K562 (cell line): ENCODE data around the gene SH3BP5. TPM values are rescaled to one million over a fixed set of nuclear protein-coding genes. Genes with fewer than 3 reads are reported as not detected.

Source experiments
- C11orf30 ChIP-seq: fragments of 450-650 bp; IDR thresholded peaks from 2 replicates; pipeline ENCODE4 v1.6.1; 2016; ENCODE audit warnings: low read depth, mild to moderate bottlenecking
- HIVEP1 ChIP-seq: fragments of 250-450 bp; sonication (Bioruptor Pico); IDR thresholded peaks from 2 replicates; pipeline ENCODE4 v1.4.0; 2020; ENCODE audit warnings: mild to moderate bottlenecking
- MAFK ChIP-seq: IDR thresholded peaks from 2 replicates; pipeline ENCODE4 v1.6.1; 2011; ENCODE audit warnings: low read length, improper control_type of control experiment
- RAD21 ChIP-seq, 2 experiments: fragments of 250-450 bp in 1 of 2; fragments of 450-650 bp in 1 of 2; sonication (Bioruptor Pico) in 1 of 2; formaldehyde crosslinking in 1 of 2; IDR thresholded peaks in 1 of 2; conservative IDR thresholded peaks in 1 of 2; 2 replicates each; pipeline versions ENCODE4 v1.4.0 to v1.8.0; 2020 to 2022; ENCODE audit warnings: mild to moderate bottlenecking in 2 of 2, moderate library complexity in 1 of 2
- SUPT5H ChIP-seq: fragments of 450-650 bp; IDR thresholded peaks from 2 replicates; pipeline ENCODE4 v1.6.1; 2016
- ZFP36 ChIP-seq: fragments of 150-350 bp; IDR thresholded peaks from 2 replicates; pipeline ENCODE4 v1.6.1; 2018; ENCODE audit warnings: low read length, low read depth; ENCODE audit not compliant: partially characterized antibody
- ZNF121 ChIP-seq: sonication (generic); formaldehyde crosslinking; conservative IDR thresholded peaks from 2 replicates; pipeline ENCODE4 v1.8.0; 2022; ENCODE audit warnings: missing genetic modification reagents
- ZNF253 ChIP-seq: fragments of 250-450 bp; sonication (Bioruptor Pico); conservative IDR thresholded peaks from 2 replicates; pipeline ENCODE4 v1.6.1; 2021; ENCODE audit warnings: mild to moderate bottlenecking
- polyA plus RNA-seq, 8 experiments: library from polyadenylated mRNA; depleted of rRNA in 4 of 8; stranded (reverse) in 5 of 8; unstranded in 3 of 8; fragments of >200 nt; fragmentation: Nextera tagmentation in 2 of 8; fragmentation: Illumina TruSeq in 1 of 8; extraction: Ambion mirVana in 2 of 8; extraction: Trizol in 1 of 8; gene quantifications; 2 replicates each; pipeline versions ENCODE4 v1.2.1 to v1.2.3, GENCODE V29; 2011 to 2014; ENCODE audit warnings: inconsistent platforms in 1 of 8, missing spikeins in 1 of 8
- total RNA-seq, 7 experiments: library from RNA; depleted of rRNA in 6 of 7; stranded (reverse); fragments of >200 nt in 6 of 7; fragmentation: Illumina TruSeq in 2 of 7; extraction: Trizol in 2 of 7; gene quantifications; 2 replicates each; pipeline versions ENCODE4 v1.2.1 to v1.2.3, GENCODE V29; 2011 to 2021; ENCODE audit warnings: low replicate concordance in 1 of 7
- TF ChIP-seq, protein P1 (sequence below): fragments of 450-650 bp; IDR thresholded peaks from 2 replicates; pipeline ENCODE4 v1.6.1; 2016; ENCODE audit warnings: mild to moderate bottlenecking, moderate library complexity
- TF ChIP-seq, protein P2 (sequence below): sonication (generic); formaldehyde crosslinking; IDR thresholded peaks from 2 replicates; pipeline ENCODE4 v1.5.0; 2020; ENCODE audit warnings: missing genetic modification reagents
- TF ChIP-seq, protein P3 (sequence below), 3 experiments: fragments of 200-800 bp in 1 of 3; fragments of 250-450 bp in 1 of 3; fragments of 450-650 bp in 1 of 3; sonication (Bioruptor Pico) in 1 of 3; sonication (Bioruptor generic) in 1 of 3; formaldehyde crosslinking in 1 of 3; IDR thresholded peaks; 2 replicates each; pipeline versions ENCODE4 v1.6.1 to v1.8.0; 2016 to 2022; ENCODE audit warnings: mild to moderate bottlenecking in 2 of 3, missing genetic modification characterization in 2 of 3, missing compliant biosample characterization in 1 of 3, moderate library complexity in 1 of 3

Gene SH3BP5
- total and polyA plus RNA-seq, 9 of the 15 experiments (the other 6 are each of a cell fraction or from before 2014, with no cell fraction given) = 2.9 to 29.0 (median 14.9) TPM

DNA sequence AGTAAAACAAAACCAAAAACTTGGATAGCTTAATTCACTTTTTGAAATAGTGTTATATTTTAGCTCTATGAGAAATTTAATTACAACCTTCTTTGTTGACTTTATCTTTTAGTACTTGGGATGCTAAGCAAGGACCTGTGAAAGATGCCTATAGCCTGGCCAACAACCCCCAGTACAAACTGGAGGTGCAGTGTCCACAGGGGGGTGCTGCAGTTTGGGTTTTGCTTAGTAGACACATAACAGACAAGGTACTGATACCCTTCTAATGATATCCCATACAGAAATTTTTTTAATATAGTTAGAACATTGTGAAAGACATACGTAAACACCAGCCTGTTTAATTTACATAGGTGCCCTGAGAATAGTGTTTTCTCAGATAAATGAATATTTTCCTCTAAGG lies 91.0 kb downstream of the SH3BP5 start (continued):
- TF ChIP-seq, protein P1, sequence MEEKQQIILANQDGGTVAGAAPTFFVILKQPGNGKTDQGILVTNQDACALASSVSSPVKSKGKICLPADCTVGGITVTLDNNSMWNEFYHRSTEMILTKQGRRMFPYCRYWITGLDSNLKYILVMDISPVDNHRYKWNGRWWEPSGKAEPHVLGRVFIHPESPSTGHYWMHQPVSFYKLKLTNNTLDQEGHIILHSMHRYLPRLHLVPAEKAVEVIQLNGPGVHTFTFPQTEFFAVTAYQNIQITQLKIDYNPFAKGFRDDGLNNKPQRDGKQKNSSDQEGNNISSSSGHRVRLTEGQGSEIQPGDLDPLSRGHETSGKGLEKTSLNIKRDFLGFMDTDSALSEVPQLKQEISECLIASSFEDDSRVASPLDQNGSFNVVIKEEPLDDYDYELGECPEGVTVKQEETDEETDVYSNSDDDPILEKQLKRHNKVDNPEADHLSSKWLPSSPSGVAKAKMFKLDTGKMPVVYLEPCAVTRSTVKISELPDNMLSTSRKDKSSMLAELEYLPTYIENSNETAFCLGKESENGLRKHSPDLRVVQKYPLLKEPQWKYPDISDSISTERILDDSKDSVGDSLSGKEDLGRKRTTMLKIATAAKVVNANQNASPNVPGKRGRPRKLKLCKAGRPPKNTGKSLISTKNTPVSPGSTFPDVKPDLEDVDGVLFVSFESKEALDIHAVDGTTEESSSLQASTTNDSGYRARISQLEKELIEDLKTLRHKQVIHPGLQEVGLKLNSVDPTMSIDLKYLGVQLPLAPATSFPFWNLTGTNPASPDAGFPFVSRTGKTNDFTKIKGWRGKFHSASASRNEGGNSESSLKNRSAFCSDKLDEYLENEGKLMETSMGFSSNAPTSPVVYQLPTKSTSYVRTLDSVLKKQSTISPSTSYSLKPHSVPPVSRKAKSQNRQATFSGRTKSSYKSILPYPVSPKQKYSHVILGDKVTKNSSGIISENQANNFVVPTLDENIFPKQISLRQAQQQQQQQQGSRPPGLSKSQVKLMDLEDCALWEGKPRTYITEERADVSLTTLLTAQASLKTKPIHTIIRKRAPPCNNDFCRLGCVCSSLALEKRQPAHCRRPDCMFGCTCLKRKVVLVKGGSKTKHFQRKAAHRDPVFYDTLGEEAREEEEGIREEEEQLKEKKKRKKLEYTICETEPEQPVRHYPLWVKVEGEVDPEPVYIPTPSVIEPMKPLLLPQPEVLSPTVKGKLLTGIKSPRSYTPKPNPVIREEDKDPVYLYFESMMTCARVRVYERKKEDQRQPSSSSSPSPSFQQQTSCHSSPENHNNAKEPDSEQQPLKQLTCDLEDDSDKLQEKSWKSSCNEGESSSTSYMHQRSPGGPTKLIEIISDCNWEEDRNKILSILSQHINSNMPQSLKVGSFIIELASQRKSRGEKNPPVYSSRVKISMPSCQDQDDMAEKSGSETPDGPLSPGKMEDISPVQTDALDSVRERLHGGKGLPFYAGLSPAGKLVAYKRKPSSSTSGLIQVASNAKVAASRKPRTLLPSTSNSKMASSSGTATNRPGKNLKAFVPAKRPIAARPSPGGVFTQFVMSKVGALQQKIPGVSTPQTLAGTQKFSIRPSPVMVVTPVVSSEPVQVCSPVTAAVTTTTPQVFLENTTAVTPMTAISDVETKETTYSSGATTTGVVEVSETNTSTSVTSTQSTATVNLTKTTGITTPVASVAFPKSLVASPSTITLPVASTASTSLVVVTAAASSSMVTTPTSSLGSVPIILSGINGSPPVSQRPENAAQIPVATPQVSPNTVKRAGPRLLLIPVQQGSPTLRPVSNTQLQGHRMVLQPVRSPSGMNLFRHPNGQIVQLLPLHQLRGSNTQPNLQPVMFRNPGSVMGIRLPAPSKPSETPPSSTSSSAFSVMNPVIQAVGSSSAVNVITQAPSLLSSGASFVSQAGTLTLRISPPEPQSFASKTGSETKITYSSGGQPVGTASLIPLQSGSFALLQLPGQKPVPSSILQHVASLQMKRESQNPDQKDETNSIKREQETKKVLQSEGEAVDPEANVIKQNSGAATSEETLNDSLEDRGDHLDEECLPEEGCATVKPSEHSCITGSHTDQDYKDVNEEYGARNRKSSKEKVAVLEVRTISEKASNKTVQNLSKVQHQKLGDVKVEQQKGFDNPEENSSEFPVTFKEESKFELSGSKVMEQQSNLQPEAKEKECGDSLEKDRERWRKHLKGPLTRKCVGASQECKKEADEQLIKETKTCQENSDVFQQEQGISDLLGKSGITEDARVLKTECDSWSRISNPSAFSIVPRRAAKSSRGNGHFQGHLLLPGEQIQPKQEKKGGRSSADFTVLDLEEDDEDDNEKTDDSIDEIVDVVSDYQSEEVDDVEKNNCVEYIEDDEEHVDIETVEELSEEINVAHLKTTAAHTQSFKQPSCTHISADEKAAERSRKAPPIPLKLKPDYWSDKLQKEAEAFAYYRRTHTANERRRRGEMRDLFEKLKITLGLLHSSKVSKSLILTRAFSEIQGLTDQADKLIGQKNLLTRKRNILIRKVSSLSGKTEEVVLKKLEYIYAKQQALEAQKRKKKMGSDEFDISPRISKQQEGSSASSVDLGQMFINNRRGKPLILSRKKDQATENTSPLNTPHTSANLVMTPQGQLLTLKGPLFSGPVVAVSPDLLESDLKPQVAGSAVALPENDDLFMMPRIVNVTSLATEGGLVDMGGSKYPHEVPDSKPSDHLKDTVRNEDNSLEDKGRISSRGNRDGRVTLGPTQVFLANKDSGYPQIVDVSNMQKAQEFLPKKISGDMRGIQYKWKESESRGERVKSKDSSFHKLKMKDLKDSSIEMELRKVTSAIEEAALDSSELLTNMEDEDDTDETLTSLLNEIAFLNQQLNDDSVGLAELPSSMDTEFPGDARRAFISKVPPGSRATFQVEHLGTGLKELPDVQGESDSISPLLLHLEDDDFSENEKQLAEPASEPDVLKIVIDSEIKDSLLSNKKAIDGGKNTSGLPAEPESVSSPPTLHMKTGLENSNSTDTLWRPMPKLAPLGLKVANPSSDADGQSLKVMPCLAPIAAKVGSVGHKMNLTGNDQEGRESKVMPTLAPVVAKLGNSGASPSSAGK = no peak
- TF ChIP-seq, protein P2, sequence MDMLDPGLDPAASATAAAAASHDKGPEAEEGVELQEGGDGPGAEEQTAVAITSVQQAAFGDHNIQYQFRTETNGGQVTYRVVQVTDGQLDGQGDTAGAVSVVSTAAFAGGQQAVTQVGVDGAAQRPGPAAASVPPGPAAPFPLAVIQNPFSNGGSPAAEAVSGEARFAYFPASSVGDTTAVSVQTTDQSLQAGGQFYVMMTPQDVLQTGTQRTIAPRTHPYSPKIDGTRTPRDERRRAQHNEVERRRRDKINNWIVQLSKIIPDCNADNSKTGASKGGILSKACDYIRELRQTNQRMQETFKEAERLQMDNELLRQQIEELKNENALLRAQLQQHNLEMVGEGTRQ = no peak
- no peak for TF ChIP-seq ZNF121
- TF ChIP-seq RAD21 (CRISPR knock-in tag; conservative IDR thresholded peaks at IDR 0.05 in 1 of 2, IDR thresholded peaks at IDR 0.05 in 1 of 2) = peak; percentile 61 to 69
- TF ChIP-seq HIVEP1 (CRISPR knock-in tag) = no peak
- peak; percentile 35; the same call in 1 of the 2 replicates for TF ChIP-seq MAFK
- TF ChIP-seq, protein P3, sequence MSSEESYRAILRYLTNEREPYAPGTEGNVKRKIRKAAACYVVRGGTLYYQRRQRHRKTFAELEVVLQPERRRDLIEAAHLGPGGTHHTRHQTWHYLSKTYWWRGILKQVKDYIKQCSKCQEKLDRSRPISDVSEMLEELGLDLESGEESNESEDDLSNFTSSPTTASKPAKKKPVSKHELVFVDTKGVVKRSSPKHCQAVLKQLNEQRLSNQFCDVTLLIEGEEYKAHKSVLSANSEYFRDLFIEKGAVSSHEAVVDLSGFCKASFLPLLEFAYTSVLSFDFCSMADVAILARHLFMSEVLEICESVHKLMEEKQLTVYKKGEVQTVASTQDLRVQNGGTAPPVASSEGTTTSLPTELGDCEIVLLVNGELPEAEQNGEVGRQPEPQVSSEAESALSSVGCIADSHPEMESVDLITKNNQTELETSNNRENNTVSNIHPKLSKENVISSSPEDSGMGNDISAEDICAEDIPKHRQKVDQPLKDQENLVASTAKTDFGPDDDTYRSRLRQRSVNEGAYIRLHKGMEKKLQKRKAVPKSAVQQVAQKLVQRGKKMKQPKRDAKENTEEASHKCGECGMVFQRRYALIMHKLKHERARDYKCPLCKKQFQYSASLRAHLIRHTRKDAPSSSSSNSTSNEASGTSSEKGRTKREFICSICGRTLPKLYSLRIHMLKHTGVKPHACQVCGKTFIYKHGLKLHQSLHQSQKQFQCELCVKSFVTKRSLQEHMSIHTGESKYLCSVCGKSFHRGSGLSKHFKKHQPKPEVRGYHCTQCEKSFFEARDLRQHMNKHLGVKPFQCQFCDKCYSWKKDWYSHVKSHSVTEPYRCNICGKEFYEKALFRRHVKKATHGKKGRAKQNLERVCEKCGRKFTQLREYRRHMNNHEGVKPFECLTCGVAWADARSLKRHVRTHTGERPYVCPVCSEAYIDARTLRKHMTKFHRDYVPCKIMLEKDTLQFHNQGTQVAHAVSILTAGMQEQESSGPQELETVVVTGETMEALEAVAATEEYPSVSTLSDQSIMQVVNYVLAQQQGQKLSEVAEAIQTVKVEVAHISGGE (CRISPR knock-in tag; IDR thresholded peaks at IDR 0.05) = no peak
- TF ChIP-seq ZFP36 = no peak
- TF ChIP-seq ZNF253 (CRISPR knock-in tag) = no peak
- TF ChIP-seq C11orf30 = peak; percentile 44; the same call in 1 of the 2 replicates
- no peak for TF ChIP-seq SUPT5H
